Globus pallidus (tissue), 1 donor: ENCODE results near the gene ZNF837.

Experiments used
- DNase-seq: peaks from one replicate; pipeline ENCODE4 v3.0.0-alpha.2; 2015; ENCODE audit warnings: low spot score

Gene ZNF837

GRCh38 chr19:58318297-58318696 is 62.5 kb downstream of the ZNF837 start:
- DNase-seq, result no peak
